SK-N-MC (cell line): ENCODE data around the gene NLGN4X.

Experiments used
- EZH2 ChIP-seq: fragments of 200-600 bp; sonication (generic); IDR thresholded peaks from one replicate; pipeline ENCODE4 v1.6.1; 2017; ENCODE audit warnings: antibody characterized with exemption
- FOXP2 ChIP-seq: optimal IDR thresholded peaks from 2 replicates; pipeline ENCODE3; 2011; ENCODE audit warnings: mild to moderate bottlenecking, moderate library complexity; ENCODE audit not compliant: insufficient read depth; ENCODE audit errors: extremely low read length, control extremely low read depth
- POLR2AphosphoS5 ChIP-seq: IDR thresholded peaks from 2 replicates; pipeline ENCODE4 v1.6.1; 2012; ENCODE audit warnings: mild to moderate bottlenecking, low read depth, low read length, borderline replicate concordance

GRCh38 chrX:6095469-6095868 lies 133.2 kb downstream of the NLGN4X start:
- no peak for TF ChIP-seq POLR2AphosphoS5
- TF ChIP-seq EZH2, result no peak
- no peak for TF ChIP-seq FOXP2
